Activated CD4-positive, alpha-beta T cell treated with anti-CD3 and anti-CD28 coated beads for 48 hours (primary cell): Measurements from ENCODE around the gene FMN2.
"Not testable (repeated sequence)": the region's sequence is repeated elsewhere in the genome, so short reads cannot be mapped to it uniquely, and the experiment has no call there.

Experiments
- DNase-seq: peaks from one replicate; pipeline ENCODE4 v3.0.0-alpha.2; 2020

Gene FMN2

DNA sequence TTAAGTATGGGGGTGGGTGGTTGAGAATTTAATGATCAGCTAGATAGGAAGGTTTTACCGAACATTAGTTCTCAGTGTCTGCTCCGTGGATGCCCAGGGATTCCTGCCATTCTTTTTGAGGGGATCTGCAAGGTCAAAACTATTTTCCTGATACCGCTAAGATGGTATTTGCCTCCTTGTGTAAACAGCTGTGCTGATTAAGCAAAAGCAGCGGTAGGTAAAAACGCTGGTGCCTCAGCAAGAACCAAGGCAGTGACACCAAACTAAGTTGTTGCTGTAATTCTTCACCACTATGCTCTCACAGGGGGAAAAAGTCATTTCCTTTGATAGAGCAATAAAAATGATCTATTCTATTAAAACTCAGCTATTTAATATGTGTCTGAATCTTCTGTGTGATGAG, 229.0 kb downstream of the FMN2 start:
- no peak for DNase-seq

DNA sequence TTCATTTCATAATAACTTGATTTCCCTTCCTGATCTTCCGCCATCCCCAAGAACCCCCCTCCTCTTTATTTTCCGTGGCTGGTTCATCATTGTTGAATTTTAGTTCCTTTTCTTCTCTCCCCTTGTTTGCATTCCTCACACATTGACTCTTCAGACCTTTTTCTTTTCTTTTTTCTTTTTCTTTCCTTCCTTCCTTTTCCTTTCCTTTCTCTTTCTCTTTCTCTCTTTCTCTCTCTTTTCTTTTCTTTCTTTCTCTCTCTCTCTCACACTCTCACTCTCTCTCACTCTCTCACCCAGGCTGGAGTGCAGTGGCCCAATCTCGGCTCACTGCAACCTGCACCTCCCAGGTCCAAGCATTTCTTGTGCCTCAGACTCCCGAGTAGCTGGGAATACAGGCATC, 231.3 kb downstream of the FMN2 start:
- DNase-seq: no peak

DNA sequence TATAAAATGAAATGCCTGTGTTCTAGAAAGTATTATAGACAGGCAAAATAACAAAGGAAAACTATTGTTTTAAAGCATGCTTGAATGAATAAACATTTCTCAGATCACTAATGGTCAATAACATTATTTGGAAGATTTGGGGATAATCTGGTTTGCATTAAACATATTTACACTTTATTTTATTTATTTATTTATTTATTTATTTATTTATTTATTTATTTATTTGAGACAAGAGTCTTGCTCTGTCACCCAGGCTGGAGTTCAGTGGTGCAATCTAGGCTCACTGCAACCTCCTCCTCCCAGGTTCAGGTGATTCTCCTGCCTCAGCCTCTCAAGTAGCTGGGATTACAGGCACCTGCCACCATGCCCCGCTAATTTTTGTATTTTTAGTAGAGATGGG, 236.7 kb downstream of the FMN2 start:
- not testable (repeated sequence) for DNase-seq

DNA sequence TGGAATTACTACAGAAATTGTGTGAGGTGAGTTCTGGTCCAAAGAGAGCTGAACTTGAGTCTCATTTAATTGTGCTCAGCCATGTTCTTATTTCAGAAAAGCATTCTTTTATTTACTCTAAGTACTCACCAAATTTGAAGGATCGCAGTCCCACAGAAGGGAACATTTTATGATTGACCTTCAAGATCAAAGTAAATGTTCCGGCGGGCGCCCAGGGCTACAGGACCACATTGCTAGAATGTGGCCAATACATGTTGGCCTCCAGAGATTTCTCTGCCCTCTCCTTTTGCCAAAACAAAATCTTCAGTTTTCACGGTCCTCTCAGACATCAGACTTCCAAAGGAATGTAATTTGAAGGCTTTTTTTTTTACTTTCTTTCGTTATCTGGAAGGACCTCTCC, 237.8 kb downstream of the FMN2 start:
- DNase-seq: no peak

DNA sequence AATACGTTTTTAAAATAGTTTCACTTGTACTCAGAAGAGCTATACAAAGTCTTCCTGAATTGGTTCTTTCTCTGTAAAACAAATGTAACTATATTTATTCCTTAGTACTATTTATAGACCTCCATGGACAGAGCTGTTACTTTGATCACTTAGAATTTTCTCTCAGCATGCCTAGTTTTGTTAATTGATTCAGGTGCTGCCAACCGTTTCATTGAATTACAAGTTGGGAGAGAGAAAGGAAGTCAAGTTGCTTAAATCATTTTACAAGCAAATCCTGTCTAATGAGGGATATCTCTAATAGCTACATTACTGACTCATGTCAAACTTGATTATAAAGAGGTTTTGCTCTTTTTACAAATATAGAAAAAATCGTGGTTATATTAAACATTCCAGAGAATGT, 241.0 kb downstream of the FMN2 start:
- no peak for DNase-seq

DNA sequence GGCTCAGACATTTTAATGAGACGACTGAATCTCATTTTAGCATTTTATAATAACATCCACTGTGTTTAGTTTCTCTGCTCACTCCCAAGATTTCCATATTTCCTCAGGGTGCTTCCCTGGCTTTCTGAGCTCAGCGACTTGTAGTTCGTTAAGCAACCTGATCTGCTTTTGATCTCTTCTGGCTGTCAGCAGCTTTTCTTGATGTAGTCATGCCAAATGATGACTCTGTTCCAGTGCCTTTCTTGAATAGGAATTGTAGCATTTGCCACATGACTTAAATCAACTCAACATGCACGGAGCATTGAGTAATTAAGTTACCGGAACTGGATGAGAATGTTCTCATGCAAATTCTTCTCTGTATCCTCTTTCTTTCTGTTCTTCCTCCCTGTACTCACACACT, 246.1 kb downstream of the FMN2 start:
- no peak for DNase-seq

DNA sequence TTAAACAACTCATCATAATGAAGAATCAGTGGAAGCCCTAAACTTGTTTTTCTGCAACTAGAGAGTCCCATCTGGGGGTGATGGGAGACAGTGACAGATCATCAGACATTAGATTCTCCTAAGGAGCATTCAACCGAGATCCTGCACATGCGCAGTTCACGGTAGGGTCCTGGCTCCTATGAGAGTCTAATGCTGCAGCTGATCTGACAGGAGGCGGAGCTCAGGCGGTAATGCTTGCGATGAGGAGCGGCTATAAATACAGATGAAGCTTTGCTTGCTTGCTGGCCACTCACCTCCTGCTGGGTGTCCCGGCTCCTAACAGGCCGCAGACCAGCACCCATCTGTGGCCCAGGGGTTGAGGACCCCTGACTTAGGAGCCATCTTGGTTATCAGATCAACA, 247.2 kb downstream of the FMN2 start:
- DNase-seq: no peak

DNA sequence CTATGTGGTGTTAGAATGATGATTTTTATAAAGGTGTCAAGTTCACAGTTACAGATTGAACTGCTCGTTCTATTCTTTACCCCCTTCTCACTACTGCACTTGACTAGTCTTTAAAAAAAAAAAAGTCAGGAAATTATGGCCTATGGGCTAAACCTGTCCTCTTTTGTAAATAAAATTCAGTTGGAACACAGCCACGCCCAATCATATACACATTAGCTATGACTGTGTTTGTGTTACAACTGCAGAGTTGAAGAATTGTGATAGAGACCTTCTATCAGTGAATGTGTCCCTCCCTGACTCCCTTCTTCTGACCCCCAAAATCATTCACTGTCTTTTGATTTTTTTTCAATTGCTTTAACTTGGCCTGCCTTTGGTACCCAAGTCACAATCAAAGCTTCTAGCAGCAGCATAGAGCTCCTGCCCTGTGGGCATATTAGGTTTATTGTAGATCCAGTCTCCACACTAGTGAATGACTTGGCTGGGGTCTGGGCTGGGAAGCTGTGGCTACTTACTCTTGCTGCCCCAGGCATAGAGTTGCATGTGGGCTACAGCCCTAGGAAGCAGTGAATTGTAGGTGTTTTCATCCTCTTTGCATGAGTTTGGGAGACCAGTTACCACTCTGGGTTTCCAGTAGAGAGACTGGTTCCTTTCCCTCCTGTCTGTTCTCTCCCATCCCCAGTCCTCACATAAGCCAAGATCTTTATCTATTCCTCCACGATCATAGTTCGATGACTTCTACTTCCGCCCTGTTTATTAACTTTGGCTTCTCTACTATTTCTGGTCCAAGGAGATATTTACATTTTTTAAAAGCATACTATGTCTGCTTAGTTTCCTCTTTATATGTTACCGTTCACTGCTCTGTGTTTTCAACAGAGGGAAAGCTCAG, 249.9 kb downstream of the FMN2 start:
- no peak for DNase-seq

DNA sequence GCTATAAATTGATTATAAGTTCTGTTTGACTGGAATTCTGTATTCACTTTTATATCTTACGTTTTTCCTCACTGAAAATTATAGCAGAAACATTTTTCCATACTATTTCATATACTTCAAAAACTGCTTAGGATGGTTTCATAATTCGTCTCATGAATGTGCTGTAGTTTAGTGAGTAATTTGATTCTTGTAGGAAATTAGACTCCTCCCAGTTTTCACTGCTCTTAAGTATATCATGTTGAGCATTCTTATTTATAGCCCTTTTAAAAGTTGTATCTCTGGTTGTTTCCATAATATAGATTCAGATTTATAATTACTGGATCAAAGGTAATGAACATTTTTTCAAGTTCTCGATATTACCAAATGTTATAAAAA, 250.6 kb downstream of the FMN2 start:
- DNase-seq: no peak

DNA sequence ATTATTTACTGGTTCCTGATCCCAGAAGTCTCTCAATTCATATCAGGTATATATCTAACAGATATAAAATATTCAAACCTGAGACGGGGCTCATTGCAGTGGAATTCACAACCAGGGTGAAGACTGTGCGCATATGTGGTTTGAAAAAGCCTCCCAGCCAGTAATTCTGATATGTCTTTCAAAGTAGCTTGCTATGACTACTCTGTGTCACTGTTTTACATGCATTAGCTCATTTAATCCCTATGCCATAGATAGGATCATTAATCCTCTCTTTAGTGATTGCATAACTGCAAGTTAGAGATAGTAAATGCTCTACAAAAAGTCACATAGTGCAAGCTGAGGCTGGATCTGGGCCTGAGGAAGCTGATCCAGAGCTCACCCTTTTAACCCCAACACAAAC, 251.4 kb downstream of the FMN2 start:
- no peak for DNase-seq

DNA sequence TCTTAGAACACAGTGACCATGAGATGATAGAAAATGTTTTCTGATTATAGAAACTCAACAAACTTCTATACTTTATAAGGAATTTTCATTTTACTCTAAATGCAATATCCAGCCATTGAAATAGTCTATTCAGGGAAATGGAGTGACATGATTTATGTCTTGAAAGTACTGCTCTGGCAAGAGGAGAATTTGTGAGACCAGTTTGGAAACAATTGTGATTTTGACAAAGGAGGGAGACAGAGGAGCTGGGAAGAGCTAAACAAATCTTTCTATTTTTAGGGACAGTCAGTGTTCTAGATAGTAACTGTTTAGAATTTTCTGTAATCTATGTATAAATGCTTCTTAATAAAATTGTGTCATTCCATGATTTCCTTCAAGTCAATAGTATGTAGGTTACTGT, 252.3 kb downstream of the FMN2 start:
- DNase-seq: no peak

DNA sequence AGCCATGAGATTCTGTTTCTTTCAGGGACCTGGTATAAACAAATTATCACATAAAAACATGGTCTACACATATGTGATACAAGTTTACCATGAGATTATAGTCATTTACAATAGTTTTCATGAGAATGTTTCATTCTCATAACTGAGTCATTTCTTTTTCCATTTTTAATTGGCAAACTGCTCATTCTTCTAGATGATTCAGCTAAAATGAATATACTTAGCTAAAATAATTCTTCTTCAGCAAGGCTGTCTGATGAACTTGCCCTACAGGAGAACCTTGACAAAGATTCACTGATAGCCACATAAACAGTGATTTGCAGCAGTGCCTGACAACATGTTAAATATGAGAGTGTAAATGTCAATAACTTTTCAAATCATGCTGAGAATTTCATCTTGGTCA, 253.2 kb downstream of the FMN2 start:
- DNase-seq: no peak

DNA sequence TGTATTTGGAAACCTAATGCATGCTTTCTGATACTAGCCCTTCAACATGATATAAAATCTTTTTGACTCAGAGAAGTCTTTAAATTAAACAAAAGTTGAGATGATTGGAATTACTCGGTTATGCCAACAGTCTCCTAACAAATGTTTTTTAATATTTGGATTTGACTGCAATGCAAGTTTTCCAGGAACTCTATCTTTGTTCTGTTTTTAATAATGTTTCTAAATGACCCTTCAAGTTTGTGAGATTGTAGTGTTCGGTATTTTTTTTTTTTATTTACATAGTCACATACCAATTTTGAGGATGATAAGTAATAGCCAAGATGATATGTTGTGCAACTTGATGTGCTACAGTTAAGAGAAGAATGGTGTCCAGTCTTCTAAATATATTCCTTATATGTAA, 258.0 kb downstream of the FMN2 start:
- DNase-seq: no peak

DNA sequence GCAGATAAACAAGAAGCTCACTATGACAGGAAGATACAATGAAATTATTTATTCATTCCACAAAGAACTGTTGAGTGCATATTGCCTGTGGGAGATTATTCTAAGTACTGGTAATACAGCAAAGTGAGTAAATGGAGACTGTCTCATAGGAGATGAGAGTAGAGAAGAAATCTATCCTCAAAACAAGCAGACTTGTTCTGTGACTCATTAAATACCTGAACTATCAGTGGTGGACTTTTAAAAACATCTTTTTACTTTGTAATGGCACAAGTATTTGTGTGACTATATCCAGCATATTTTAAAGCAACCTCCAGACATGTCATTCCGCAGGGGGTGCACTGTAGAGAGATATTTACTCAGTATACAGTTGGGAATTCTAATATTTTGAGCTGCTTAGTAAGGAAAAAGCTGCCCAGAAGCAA, 259.2 kb downstream of the FMN2 start:
- DNase-seq: no peak

DNA sequence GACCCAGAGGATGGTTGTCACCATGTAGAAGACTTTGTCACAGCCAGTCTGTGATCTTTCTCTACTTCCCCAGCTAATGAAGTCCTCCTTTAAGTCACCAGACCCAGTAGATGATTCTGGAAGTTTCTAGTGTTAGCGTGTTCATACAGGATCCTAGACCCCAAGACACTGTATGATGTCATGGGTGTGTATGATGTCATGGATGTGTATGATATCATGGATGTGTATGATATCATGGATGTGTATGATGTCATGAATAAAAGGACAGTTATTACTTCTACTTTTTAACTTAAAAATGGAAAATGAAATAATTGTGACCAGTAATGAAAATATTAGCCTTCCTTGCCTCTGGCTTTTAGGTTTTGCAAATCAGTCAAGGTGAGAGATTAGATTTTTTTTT, 260.0 kb downstream of the FMN2 start:
- no peak for DNase-seq

DNA sequence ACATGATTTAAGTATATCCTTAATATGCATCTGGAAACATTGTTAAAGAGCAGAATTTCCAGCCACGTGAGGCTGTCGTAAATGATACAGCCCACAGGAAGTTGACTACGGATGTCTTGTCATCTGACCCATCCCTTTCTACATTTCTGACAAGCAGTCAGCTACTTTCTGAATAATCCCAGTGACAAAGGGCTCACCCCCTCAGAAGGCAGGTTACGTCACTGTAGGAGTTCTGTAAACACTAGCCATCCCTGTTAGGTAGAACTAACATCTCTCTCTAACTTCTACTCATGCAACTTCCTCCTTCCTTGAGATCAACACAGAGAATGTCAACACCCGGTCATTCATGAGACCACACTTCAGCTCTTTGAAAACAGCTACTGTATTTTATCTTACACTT, 261.1 kb downstream of the FMN2 start:
- DNase-seq: no peak

DNA sequence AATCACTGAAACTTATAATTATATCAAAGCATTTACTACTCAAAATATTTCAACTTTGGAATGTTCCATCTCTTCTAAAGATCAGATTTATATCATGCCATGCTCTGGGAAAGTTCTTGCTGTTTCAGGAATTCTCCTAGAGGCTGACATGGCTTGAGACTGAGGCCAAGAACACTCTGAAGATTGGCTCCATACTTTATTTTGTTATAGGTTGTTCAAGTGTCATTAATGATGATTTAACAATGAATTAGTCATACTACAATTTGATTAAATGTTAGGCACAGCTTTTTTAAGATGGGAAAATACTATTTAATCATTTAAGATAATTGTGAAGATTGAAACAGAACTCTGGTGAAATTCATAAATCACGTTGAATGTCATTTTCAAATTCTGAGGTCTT, 264.9 kb downstream of the FMN2 start:
- DNase-seq: no peak

DNA sequence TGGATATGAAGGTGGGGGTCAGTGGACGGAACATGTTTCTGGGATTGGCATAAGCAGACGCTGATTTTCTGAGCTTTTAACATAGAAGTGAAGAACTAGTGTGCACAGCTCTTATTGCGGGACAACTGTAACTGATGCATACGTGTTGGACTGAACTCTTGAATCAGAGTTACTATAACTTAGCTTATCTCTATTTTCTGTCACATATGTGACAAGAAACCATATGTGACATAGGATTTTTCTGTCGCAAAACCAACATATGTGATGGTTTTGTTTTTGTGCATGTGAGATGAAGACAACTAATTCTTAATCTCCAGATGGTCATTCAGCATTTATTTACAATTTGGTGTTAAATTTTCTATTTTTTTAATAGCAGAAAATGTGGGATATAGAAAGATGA, 270.4 kb downstream of the FMN2 start:
- no peak for DNase-seq

DNA sequence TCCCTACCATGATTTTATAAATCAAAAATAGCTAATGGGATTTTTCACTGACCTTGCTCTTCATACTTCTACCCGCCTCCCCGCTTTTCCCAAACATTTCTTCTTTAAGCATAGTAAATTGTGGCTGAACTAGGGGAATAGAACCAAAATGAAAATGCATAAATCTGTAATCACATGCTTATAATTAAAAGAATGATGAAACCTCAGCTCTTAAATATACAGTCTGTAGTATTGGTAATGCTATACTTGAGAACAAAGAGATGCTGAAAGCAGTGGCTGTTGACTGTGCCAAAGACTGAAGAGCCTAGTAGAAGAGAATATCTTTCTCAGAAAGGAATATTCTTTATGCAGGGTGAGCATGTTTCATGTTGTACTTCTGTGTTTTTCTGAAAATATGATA, 271.1 kb downstream of the FMN2 start:
- no peak for DNase-seq

DNA sequence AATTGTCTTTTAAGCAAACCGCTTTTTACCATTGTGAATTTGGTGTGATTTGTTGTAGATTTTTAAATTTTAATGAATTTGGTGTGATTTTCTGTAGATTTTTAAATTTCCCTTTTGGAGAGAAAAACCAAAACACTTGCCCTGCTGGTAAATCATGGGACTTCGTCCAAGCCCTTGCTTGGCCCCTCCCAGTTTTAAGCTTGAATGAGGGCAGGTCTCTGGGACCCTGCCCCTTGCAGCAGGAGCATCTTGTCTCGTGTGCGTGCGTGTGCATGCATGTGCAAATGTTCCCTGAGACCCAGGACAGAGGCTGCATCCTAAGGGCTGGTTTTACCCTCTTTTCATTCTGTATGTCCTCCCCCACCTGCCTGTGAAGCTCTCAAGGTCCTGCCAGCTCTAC, 271.6 kb downstream of the FMN2 start:
- DNase-seq: no peak

DNA sequence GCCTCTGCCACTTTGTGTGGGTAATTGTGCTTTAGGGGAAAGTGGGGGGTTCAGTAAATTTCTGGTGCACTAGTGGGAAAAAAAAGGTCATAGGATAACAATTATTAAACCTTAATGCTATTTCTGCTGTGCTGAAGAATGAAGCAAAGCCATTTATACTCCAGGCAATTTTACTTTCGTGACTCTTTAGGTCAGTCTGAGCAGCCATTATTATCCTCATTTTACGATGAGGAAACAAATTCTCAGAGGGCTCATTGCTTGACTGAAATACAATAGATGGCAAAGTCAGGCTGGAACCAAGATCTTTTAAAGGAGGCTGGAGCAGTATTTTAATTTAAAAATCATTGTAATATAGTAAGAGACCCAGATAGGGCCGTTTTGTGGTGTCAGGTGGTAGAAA, 272.2 kb downstream of the FMN2 start:
- DNase-seq: no peak

DNA sequence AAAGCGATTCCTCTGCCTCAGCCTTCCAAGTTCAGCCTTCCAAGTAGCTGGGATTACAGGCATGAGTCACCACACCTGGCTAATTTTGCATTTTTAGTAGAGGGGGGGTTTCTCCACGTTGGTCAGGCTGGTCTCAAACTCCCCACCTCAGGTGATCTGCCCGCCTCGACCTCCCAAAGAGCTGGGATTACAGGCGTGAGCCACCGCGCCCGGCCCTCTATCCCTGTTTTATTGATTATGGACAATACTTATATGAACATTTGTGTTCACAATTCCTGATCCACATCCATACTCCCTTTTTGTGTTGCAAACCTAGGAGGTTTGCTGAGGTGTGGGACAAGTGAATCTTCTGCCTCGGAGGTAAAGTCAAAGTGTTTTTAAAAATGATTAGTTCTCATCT, 275.0 kb downstream of the FMN2 start:
- no peak for DNase-seq

DNA sequence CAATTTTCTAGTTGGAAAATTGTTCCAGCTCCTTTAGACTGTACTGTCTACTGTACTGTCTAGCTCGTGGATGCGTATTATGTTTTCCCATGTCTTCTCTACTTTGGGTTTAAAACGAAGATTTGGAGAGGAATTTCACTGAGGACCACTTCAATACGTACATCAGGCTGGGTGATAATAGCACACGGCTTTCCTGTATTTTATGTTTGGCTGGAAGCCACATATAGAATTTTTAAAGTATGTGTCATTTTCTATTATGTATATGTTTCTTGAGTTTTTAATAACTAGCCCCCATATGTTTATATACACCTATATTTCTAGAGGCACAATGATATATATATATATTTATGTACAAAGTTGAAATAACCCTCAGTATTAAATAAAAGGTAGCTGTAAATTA, 293.9 kb downstream of the FMN2 start:
- DNase-seq: no peak

DNA sequence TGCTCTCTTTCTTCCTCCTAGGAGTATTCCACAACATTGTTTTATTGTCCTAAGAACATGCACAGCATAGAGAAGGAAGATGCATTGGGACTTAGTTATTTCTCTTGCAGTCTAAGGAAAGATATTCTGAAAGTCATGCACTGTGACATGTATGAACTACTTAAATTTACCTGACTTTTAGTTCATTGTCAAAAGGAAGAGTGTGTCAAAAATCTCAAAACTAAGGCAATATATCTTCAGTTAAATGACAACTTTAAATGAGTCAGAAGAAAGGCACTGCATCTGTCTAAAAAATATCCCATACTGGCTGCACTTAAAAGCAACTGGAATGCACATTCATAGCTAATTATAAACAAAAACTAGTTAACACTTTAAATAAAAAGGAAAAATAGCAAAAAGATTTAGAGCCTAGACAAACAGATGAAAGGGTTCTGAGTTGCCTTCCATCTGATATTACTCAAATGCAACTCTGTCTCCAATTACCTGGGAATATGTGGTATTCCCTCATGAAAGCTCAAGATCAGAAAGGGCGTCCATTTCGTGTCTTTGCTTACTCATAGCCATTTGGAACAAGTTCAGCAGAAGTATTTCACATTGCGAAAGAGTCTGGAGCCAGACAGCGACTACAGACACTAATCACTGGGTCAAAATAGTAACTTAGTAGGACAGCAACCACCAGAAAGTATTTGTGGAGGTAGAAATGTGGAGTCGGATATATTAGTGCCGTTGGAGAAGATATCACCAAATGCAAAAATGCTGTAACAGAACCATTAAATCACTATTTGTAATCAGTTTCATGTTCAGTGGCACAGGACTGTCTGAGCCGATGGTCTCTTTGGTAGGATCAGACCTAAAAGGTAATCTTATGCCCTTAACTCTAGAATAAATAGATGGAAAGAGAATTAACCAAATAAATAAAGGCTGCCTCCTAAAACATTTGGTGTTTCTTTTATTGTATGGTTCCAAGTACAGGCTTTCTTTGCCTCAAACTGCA, 294.6 kb downstream of the FMN2 start:
- no peak for DNase-seq
